ENCODE data around the gene ENTREP3.
"Not testable (repeated sequence)": the region's sequence is repeated elsewhere in the genome, so short reads cannot be mapped to it uniquely, and the experiment has no call there.

Gene ENTREP3, protein sequence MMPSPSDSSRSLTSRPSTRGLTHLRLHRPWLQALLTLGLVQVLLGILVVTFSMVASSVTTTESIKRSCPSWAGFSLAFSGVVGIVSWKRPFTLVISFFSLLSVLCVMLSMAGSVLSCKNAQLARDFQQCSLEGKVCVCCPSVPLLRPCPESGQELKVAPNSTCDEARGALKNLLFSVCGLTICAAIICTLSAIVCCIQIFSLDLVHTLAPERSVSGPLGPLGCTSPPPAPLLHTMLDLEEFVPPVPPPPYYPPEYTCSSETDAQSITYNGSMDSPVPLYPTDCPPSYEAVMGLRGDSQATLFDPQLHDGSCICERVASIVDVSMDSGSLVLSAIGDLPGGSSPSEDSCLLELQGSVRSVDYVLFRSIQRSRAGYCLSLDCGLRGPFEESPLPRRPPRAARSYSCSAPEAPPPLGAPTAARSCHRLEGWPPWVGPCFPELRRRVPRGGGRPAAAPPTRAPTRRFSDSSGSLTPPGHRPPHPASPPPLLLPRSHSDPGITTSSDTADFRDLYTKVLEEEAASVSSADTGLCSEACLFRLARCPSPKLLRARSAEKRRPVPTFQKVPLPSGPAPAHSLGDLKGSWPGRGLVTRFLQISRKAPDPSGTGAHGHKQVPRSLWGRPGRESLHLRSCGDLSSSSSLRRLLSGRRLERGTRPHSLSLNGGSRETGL

DNA sequence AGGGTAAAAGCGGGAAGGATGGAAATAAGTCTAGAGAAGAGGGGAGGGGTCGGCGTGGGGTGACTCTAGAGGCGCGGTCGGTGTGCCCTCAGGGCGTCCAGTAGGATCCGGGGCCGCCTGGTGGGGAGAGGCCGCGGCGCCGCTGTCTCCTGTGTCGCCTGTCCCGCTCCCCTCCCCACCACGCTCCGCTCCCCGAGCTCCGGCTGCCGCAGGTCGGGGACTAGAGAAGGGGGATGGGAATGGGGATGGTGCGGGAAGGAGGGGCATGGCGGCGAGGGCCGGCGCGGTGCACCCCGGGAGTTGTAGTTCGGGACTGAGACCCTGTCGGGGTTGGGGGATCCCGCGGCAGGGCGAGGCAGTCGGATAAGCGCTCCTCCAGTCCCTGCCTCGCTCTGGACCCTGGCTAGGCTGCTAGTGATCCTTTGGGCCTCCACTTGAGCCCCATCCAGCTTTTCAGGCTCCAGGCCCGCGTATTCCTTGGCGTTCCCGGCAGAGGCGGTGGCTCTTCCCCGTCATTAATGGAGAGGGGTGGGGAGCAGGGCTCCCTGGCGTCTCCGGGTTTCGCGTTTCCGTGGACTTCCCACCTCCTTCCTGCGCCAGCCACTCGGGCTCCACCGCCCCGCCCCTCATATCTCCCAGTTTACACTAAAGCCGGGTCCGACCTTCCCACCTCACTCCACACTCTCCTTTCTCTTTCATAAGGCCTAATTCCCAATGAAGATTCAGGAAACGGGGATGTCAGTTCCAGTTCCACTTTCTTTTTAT is at the start of gene ENTREP3:
Gene ENTREP3 (minus strand): TSS at position 241 of the 765 bp plus-strand sequence. CDS start 606 bp downstream, outside the sequence.
- peak; percentile 95 for DNase-seq

DNA sequence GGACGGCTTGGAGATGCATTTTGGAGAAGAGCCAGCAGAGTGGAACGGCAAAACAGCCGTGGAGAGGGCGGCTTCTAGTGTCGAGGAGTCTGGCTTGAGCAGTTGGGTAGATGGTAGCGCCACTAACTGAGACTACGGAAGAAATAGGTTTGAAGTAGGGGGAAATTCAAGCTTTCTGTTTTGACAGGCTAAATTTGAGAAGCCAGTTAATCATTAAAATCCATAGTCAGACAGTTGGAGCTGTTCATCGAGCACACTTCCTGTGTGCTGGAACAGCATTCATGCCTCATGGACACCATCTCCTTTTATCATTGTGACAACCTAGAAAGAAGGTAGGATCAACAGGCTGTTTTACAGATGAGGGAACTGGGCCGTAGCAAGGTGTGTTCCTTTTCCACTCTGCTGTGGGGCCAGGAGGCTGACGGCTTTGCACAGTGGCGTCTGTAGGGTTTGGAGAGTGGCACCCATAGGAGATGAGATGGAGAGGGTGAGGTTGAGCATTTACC is 49.3 kb upstream of the ENTREP3 start:
- DNase-seq = no peak

- no peak for DNase-seq
These were observed 46.1 kb upstream of the ENTREP3 start, which contains the start of gene PKLR for GRCh38 chr1:155301342-155301841. TSS of gene PKLR (minus strand) at chr1:155301438. CDS start at chr1:155301395, 43 bp downstream.

DNA sequence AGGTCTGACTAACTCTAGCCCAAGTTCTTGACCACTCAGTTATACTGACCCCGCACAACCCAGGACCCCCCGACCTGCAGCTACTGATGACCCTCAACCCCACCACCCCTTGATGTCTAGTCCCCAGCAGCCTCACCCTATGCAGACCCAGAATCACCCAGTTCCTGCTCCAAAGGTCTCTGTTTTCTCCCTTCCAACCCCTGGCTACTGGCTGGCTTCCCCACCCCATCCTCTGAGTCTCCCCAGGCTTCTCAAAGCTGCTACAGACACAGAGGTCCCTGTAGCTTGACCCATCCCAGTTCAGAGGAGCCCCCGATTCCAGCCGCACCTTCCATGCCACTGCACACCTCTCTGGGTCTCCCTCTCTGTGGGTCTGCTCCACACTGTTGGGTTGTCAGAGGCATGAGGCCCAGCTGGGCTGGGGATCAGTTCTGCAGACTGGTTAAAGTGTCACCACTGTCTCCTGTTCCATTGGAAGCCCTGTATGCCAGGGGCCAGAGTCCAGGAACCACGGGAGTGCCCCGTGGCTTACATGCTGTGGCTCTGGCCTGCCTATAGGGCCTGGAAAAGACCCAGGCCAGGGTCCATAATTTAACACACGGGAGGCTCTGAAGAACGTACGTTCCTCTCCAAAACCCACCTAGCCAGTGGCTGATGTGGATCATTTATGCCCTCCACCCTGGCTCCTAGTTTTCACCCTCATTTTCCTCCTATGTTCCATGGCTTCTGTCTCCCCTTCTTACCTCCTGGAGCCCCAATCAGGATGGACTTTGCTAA is 45.5 kb upstream of the ENTREP3 start:
- no peak for DNase-seq

DNA sequence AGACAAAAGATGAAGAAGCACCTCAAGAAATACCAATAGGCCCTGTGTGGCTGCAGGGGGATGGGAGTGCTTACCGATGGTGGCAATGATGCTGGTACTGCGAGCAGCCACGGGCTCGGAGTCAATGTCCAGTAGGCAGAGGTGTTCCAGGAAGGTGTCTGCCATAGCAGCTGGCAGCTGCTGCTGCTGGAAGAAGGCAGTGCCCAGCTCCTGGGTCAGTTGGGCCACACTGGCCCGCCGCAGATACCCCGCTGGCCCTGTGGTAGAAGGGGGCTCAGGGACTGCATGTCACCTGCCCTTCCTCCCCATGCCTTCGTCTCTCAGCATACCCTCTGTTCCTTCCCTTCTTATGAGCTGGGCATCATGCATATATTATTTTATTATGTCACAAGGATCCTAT is 44.7 kb upstream of the ENTREP3 start:
- no peak for DNase-seq

DNA sequence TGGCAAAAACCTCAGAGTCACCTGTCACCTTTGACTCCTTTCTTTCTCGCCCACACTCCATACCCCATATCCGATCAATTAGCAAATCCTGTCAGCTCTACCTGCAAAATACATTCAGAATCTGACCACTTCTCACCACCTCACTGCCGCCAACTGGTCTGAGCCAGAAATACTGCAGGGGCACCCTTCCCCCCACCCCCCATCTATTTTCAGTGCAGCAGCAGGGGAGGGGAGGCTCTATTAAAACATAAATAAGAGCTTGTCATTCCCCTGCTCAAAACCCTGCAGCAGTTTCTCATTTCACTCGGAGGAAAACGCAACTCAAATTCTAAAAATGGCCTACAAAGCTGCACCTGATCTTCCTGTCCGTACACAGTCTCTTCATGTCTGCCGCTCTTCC is 42.1 kb upstream of the ENTREP3 start:
- DNase-seq = no peak

- DNase-seq = no peak
These were observed 41.4 kb upstream of the ENTREP3 start for GRCh38 chr1:155296661-155297060.

- no peak for DNase-seq
These were observed 40.6 kb upstream of the ENTREP3 start for GRCh38 chr1:155295942-155296267.

GRCh38 chr1:155295183-155295941 is 40.1 kb upstream of the ENTREP3 start:
- no peak for DNase-seq

- no peak for DNase-seq
These were observed 39.4 kb upstream of the ENTREP3 start for GRCh38 chr1:155294520-155295182.

- no peak for DNase-seq
These were observed 37.9 kb upstream of the ENTREP3 start for GRCh38 chr1:155293086-155293749.

DNA sequence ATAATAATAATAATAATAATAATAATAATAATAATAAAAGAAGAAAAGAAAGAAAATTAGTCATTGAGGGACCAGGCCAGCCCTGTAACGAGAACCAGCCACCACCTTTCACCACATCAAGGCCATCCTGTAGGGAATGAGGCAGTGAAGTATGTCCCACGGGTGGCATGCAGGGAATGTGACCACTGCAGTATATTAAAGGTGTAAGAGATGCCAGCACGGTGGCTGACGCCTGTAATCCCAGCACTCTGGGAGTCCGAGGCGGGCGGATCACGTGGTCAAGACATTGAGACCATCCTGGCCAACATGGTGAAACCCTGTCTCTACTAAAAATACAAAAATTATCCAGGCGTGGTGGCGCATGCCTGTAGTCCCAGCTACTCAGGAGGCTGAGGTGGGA is 35.7 kb upstream of the ENTREP3 start:
- DNase-seq = not testable (repeated sequence)

- DNase-seq = no peak
These were observed 32.8 kb upstream of the ENTREP3 start for GRCh38 chr1:155287987-155288543.

DNA sequence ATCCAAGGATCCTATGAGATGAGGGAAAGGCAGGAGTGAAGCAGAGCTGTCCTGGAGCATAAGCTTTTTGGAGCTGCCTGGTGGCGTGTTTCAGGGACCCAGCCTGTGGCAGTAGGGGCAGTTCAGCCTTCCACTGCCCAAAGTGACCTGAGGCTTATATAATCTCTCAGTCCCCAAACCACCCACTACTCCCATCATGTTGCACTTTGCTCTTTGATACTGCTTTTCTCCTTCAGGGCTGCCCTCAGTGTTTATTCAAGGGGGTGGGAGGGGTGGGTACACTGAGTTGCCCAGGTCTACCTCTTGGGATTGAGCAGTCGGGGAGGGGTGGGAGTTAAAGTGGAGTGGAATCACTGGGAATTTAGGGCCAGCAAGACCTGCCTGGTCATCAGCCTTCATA is 31.3 kb upstream of the ENTREP3 start:
- no peak for DNase-seq

DNA sequence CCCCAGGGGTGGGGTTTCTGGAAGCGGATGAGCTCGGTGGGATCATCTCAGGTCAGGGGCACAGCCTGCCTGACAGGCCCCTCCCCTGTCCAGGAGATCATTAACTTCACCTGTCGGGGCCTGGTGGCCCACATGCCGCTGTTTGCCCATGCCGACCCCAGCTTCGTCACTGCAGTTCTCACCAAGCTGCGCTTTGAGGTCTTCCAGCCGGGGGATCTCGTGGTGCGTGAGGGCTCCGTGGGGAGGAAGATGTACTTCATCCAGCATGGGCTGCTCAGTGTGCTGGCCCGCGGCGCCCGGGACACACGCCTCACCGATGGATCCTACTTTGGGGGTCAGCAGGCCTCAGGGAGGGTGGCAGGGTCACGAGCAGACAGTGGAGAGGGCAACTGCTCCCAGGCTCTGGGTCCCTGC is 30.4 kb upstream of the ENTREP3 start:
- DNase-seq = no peak

GRCh38 chr1:155285063-155285462 is 29.8 kb upstream of the ENTREP3 start:
- no peak for DNase-seq

- DNase-seq = no peak
These were observed 29.2 kb upstream of the ENTREP3 start for GRCh38 chr1:155284476-155284875.

GRCh38 chr1:155282488-155283091 is 27.3 kb upstream of the ENTREP3 start:
- DNase-seq = no peak

DNA sequence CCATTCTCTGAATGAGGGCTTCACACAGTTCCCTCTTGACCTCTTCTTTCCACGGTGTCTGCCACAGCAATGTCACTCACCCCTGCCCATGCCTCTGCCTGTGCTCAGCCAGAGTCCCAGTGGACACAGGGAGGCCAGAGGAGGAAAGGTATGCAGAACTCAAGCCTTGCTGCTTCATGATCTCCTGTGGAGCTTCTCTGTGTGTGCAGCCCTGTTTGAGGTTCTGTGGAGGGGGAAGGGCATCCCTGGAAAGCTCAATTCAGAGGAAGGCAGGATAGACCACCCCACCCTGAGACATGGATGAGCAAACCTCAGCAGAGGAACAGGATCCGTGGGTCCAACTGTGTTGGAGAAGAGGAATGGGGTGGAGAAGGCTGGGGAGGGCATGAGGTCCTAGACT is 24.0 kb upstream of the ENTREP3 start:
- no peak for DNase-seq

All from left hindlimb (tissue), 1 donor.